GM03348 (cell line): ENCODE results near the gene COL6A5.
"Not testable (repeated sequence)": the region's sequence is repeated elsewhere in the genome, so short reads cannot be mapped to it uniquely, and the experiment has no call there.

Experiments used
- DNase-seq: peaks from one replicate; pipeline ENCODE4 v3.0.0; 2012; ENCODE audit warnings: low spot score

The COL6A5 gene, protein sequence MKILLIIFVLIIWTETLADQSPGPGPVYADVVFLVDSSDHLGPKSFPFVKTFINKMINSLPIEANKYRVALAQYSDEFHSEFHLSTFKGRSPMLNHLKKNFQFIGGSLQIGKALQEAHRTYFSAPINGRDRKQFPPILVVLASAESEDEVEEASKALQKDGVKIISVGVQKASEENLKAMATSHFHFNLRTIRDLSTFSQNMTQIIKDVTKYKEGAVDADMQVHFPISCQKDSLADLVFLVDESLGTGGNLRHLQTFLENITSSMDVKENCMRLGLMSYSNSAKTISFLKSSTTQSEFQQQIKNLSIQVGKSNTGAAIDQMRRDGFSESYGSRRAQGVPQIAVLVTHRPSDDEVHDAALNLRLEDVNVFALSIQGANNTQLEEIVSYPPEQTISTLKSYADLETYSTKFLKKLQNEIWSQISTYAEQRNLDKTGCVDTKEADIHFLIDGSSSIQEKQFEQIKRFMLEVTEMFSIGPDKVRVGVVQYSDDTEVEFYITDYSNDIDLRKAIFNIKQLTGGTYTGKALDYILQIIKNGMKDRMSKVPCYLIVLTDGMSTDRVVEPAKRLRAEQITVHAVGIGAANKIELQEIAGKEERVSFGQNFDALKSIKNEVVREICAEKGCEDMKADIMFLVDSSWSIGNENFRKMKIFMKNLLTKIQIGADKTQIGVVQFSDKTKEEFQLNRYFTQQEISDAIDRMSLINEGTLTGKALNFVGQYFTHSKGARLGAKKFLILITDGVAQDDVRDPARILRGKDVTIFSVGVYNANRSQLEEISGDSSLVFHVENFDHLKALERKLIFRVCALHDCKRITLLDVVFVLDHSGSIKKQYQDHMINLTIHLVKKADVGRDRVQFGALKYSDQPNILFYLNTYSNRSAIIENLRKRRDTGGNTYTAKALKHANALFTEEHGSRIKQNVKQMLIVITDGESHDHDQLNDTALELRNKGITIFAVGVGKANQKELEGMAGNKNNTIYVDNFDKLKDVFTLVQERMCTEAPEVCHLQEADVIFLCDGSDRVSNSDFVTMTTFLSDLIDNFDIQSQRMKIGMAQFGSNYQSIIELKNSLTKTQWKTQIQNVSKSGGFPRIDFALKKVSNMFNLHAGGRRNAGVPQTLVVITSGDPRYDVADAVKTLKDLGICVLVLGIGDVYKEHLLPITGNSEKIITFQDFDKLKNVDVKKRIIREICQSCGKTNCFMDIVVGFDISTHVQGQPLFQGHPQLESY (N-terminal part only)

GRCh38 chr3:130345487-130346079 is at the start of gene COL6A5:
Gene COL6A5 (plus strand): TSS chr3:130345672. CDS start chr3:130373639, 27,967 bp downstream.
- DNase-seq = no peak

DNA sequence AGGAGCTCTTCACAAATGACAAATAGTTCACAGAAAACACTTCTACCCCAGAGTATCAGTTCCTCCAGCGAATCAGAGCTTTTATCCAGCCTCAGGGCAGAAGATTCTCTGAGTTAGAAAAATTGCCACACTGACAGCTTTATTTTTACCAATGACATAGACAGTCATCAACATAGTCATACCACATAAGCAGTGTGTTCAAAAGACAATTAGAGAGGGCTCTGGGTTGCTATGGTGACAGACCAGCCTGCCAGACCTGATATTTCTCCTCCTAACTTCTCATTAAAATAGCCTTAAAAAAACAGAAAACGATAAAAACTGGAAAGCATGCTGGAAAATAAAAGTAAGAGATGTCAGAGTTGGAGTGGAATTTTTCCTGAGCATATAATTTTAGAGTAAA is 45.9 kb upstream of the COL6A5 start:
- no peak for DNase-seq

- no peak for DNase-seq
Measured at GRCh38 chr3:130300888-130301287, 44.6 kb upstream of the COL6A5 start.

- no peak for DNase-seq
Measured at GRCh38 chr3:130310109-130310508, 35.4 kb upstream of the COL6A5 start.

- no peak for DNase-seq
Measured at GRCh38 chr3:130312374-130312773, 33.1 kb upstream of the COL6A5 start.

DNA sequence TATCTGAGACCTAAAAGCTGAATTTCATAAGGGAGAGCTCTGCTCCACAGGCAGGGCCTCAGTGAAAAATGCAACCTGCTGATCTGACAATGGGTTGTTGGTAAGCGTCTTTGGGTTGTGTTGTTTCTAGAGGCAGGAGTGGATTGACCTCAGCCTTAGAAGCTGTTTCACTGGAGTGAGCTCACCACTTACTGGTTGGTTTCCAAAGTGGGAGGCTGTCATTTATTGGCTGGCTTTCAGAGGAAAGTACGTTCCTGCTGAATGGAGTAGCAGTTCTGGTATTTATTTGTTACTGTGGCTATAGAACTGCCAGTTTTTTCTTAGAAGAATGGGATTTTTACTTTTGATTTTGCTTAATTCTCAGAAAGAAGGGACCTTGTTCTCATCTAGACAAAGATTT is 29.3 kb upstream of the COL6A5 start:
- DNase-seq = peak; percentile 13

DNA sequence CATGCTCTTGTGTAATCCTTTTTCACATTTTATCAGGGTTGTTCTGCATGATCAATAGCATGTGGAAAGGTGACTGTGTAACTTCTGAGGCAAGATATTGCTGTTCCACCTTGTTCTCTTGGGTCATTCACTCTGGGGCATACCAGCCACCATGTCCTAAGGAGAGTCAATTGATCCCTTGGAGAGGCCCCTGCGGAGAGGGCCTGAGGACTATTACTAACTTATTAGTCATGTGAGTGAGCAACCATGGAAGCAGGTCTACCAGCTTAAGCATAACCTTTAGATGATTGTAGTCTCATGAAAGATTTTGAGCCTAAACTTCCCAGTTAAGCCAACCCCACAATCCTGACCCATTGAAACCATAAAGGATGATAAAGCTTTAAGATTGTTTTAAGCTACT is 22.0 kb upstream of the COL6A5 start:
- no peak for DNase-seq

DNA sequence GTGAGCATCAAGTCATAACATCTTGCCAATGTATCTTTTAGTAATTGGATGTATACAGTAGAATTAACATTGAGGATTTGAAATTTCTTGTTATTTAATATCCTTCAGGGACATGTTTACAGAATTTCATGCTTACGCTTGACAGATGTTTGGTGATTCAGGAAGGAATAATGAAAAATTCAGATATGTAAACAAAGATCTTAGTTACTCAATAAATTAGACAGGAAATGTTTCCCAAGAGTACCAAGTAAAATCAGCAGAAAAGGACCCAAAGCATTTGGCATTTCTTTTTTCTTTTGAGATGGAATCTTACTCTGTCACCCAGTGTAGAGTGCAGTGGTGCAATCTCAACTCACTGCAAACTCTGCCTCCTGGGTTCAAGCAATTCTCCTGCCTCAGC is 4.7 kb upstream of the COL6A5 start:
- DNase-seq = no peak

DNA sequence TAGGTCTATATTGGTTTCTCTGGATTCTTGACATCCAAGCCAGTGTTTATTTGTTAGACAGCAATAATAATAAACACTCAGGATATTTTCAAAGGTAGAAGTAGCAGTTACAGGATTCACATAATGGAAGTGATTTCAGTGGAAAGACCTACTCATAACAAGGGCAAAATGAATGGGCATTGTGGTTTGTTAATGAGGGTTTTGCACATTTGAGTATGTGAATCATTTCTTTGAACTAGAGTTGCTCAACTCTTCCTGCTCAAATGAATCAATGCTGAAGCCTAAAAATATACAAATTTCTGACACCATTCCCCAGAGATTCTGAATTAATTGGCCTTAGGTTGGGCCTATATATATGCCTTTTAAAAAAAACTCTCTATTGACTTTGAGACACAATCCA is 4.1 kb upstream of the COL6A5 start:
- no peak for DNase-seq

DNA sequence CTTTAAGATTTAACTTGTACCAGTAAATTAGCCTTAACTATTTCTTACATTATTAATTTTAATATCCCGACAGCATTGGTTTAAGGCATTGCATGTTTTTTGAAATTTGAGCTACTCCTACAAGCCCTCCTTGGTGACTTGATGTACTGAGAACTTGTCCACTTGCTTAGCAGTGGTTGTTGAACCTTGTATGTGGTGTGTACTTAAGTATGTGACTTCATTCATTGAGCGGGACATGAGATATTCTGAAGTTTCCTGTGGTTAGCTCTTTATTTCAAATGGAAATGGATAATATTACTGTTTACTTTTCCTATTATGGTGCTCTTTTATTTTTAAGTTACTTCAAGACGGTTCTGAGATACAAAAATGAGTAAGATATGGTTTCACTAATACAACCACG is 3.6 kb upstream of the COL6A5 start:
- no peak for DNase-seq

DNA sequence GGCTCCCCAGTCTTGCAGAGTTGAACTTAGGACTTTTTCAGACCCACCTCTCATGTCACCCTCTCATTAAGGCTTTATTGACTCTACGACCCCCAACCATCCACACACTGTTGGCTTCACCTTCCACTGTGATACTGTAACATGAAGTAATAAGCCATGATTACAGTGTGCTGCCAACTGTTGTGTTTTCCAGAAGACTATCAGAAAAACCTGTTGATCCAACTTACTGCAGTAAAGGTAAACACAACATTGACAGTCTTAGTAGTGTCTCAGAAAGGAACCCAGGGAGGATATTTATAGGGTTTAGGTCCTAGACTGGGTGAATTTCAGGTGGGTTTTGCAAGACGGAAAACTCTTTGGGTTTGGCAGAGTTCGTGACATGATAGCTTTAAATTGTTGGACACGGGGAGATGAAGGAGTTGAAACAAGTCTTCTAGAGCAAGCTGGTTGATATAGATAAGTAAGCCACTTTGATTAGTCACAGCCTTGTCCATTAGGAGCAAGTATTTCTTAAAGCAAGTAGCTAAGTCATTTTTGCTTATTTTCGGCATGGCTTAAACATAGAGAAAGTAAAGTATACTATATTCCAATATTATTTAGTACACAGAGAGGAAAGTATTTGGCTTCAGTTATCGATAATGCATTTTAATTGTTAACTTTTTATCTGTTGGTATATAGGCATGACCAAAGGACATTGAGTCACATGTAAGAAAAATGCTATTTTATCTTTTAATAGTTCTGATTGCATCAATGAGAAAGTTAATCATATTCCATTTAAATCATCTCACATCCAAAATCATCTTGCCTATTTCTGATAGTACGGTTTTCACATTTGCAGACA is 2.4 kb upstream of the COL6A5 start:
- no peak for DNase-seq

GRCh38 chr3:130348258-130348657 is 2.8 kb downstream of the COL6A5 start:
- not testable (repeated sequence) for DNase-seq

DNA sequence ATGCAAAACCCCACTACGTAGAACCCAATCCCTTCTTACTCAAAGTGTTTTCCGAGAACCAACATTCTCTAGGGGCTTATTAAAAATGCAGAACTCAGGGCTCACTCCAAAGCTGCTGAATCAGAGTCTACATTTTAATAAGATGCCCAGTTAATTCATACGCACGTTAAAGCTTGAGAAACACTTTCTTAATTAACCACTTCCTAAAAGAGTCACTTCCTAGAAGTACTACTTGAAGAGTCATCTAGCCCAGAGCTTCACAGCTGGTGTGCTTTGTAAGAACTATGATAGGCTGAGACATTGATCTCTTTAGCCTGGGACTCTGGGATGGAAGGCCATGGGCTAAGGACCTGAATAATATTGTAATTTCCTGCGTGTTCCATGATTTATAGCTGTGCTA is 9.0 kb downstream of the COL6A5 start:
- DNase-seq = no peak

DNA sequence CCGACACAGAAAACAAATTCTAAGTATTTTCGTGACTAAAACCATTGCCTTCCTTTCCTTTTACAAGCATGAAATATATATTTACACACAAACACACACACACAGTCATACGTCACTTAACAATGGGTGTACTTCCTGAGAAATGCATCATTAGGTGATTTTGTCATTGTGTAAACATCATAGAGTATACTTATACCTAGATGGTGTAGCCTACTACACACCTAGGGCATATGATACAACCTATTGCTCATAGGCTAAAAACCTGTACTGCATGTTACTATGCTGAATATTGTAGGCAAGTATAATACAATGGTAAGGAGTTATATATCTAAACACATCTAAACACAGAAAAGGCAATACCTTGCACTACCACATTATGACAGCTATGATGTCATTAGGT is 28.6 kb downstream of the COL6A5 start:
- no peak for DNase-seq

DNA sequence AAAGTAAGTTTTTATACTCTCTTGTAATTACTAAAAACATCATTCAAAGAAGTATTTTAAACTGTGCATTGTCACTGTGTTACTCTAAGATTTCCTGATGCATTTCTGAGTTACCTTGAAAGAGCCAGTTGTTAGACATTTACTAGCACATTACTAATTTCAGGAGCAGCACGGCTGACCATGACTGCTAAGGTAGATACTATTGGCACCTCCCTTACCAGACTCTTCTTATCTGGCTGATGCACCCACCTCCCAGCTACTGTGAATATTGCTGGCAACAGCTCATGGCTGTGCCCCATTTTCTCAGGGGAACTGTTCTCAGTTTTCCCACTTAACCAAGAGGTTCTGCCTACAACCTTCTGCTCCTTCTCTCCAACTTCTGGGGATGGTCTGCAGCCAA is 29.4 kb downstream of the COL6A5 start:
- DNase-seq = no peak

GRCh38 chr3:130377960-130378676 is 32.6 kb downstream of the COL6A5 start:
- DNase-seq = no peak

DNA sequence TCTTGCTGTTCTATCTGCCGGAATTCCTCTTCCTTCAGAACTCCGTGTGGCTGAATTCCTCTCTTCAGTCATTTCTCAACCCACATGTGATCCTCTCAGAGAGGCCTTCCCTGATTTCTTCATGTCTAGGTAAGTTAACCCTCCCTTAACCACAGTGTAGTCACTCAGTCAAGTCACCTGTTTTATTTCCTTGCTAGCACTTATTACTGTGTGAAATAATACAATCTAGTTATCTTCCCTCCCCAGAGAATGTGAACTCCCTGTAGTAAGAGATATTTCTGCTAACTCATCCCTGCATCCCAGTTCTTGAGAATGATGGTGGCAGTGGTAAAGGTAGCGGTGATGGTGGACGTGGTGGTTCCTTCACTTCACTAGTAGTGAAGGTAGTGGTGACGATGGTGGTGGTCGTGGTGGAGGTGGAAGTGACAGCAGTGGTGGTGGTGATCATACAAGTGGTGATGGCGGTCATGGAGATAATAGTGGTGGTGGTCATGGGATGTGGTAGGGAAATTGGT is 33.3 kb downstream of the COL6A5 start:
- DNase-seq = no peak

GRCh38 chr3:130379274-130379673 is 33.8 kb downstream of the COL6A5 start:
- DNase-seq = no peak

DNA sequence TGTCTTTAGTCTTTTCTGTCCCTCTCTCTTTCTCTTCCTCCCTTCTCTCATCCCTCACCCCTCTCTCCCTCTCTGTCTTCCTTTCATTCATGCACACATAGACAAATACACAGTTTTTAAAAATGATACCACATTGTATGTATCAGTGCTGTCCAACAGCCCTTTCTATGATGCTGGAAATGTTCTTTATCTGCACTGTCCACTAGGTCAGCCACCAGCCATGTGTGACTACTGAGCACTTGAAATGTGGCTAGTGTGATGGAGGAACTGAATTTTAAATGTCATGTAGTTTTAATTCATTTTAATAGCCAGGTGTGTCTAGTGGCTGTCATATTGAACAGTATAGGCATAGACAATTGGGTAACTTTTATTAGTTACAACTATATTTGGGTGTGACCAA is 34.9 kb downstream of the COL6A5 start:
- no peak for DNase-seq

DNA sequence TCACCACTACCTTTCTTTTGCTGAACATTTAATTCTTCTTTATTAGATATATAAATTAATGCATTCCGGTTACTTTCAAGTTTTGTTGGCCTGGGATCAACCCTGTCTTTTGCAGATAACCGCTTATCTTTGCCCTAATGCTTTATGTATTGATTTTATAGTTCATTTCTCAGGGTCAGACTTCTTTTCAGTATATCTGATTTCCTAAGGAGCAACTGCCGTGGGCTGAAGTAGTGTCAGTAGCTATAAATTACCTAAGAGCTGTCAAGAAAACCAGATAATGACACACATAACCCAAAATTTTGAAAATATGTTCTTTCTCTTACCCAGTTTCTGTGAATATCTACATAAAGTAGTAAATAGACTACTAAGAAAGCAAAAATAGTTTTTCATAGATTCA is 38.0 kb downstream of the COL6A5 start:
- no peak for DNase-seq
